Measurements from ENCODE around the gene TBCD.

TBCD gene

GRCh38 chr17:82888583-82889495, 137.0 kb downstream of the TBCD start:
- no peak for DNase-seq (ENCODE audit: low spot score)

GRCh38 chr17:82889496-82890338, 137.9 kb downstream of the TBCD start:
- DNase-seq (ENCODE audit: low spot score), result no peak

- DNase-seq (ENCODE audit: low spot score), result no peak
Measured at GRCh38 chr17:82890339-82890730, 138.5 kb downstream of the TBCD start.

GRCh38 chr17:82890926-82891678, 139.2 kb downstream of the TBCD start:
- DNase-seq (ENCODE audit: low spot score), result no peak

GRCh38 chr17:82891911-82892310, 140.0 kb downstream of the TBCD start:
- no peak for DNase-seq (ENCODE audit: low spot score)

GRCh38 chr17:82892899-82893565, 141.2 kb downstream of the TBCD start:
- DNase-seq (ENCODE audit: low spot score), result no peak

- no peak for DNase-seq (ENCODE audit: low spot score)
Measured at GRCh38 chr17:82893779-82894178, 141.9 kb downstream of the TBCD start.

GRCh38 chr17:82894389-82894788, 142.5 kb downstream of the TBCD start:
- DNase-seq (ENCODE audit: low spot score), result no peak

- DNase-seq (ENCODE audit: low spot score), result no peak
Measured at GRCh38 chr17:82895087-82895486, 143.2 kb downstream of the TBCD start.

- no peak for DNase-seq (ENCODE audit: low spot score)
Measured at GRCh38 chr17:82896071-82897000, 144.5 kb downstream of the TBCD start.

GRCh38 chr17:82897514-82898249, 145.8 kb downstream of the TBCD start:
- no peak for DNase-seq (ENCODE audit: low spot score)

GRCh38 chr17:82898976-82899514, 147.2 kb downstream of the TBCD start:
- DNase-seq (ENCODE audit: low spot score), result no peak

GRCh38 chr17:82899941-82900340, 148.1 kb downstream of the TBCD start:
- no peak for DNase-seq (ENCODE audit: low spot score)

GRCh38 chr17:82900741-82901140, 148.9 kb downstream of the TBCD start:
- DNase-seq (ENCODE audit: low spot score), result no peak

- no peak for DNase-seq (ENCODE audit: low spot score)
Measured at GRCh38 chr17:82901356-82901755, 149.5 kb downstream of the TBCD start.

GRCh38 chr17:82901856-82902255, 150.0 kb downstream of the TBCD start:
- DNase-seq (ENCODE audit: low spot score), result no peak

- DNase-seq (ENCODE audit: low spot score), result no peak
Measured at GRCh38 chr17:82902972-82903874, 151.4 kb downstream of the TBCD start.

- no peak for DNase-seq (ENCODE audit: low spot score)
Measured at GRCh38 chr17:82905130-82905529, 153.3 kb downstream of the TBCD start.

Data from putamen (tissue), 1 donor.